Measurements from ENCODE around the gene HIVEP3.

DNA sequence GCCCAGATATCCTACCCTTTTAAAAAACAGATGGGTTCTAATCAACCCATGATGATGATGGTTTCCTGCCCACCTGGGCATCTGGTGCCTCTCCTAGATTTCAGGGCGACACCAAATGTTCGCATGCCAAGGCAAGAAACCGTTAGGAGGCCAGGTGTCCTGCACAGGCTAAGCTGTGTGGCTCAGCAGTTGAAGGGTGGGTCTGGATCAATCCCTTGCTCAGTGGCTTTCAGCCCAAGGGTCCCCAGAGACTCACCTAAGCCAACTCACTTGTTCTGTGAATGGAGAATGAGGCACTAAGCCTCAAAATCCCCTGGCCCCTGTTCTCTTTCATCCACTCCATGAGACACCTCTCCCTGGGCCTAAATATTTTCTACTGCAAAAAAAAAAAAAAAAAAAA, 265.1 kb downstream of the HIVEP3 start:
- no peak for TF ChIP-seq EZH2 (IDR thresholded peaks at IDR 0.05; ENCODE audit: low read depth)
- TF ChIP-seq, protein P1, sequence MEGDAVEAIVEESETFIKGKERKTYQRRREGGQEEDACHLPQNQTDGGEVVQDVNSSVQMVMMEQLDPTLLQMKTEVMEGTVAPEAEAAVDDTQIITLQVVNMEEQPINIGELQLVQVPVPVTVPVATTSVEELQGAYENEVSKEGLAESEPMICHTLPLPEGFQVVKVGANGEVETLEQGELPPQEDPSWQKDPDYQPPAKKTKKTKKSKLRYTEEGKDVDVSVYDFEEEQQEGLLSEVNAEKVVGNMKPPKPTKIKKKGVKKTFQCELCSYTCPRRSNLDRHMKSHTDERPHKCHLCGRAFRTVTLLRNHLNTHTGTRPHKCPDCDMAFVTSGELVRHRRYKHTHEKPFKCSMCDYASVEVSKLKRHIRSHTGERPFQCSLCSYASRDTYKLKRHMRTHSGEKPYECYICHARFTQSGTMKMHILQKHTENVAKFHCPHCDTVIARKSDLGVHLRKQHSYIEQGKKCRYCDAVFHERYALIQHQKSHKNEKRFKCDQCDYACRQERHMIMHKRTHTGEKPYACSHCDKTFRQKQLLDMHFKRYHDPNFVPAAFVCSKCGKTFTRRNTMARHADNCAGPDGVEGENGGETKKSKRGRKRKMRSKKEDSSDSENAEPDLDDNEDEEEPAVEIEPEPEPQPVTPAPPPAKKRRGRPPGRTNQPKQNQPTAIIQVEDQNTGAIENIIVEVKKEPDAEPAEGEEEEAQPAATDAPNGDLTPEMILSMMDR (conservative IDR thresholded peaks at IDR 0.05) = no peak
